PFSK-1 (cell line): ENCODE data around the gene PROX2.

ENCODE experiments used
- FOXP2 ChIP-seq: optimal IDR thresholded peaks from 2 replicates; pipeline ENCODE3; 2011; ENCODE audit warnings: borderline replicate concordance, control low read depth, inconsistent platforms; ENCODE audit not compliant: insufficient read depth; ENCODE audit errors: extremely low read length, extremely low read depth
- POLR2AphosphoS5 ChIP-seq: IDR thresholded peaks from 2 replicates; pipeline ENCODE4 v1.6.1; 2012; ENCODE audit warnings: low read depth, mild to moderate bottlenecking, control low read depth, low read length, moderate library complexity
- REST ChIP-seq, 2 experiments: IDR thresholded peaks; 2 replicates each; pipeline versions ENCODE4 v1.6.1 to v1.8.0; 2011 to 2012; ENCODE audit warnings: low read depth in 2 of 2, low read length in 2 of 2, control low read depth in 1 of 2, inconsistent platforms in 1 of 2, mild to moderate bottlenecking in 1 of 2, moderate library complexity in 1 of 2; ENCODE audit not compliant: insufficient read depth in 1 of 2
- SIN3A ChIP-seq: IDR thresholded peaks from 2 replicates; pipeline ENCODE4 v1.6.1; 2012; ENCODE audit warnings: mild to moderate bottlenecking, low read length, moderate library complexity, borderline replicate concordance; ENCODE audit not compliant: insufficient read depth
- TAF1 ChIP-seq: IDR thresholded peaks from 2 replicates; pipeline ENCODE4 v1.6.1; 2012; ENCODE audit warnings: low read length, control low read depth, borderline replicate concordance; ENCODE audit not compliant: insufficient read depth

PROX2 gene

DNA sequence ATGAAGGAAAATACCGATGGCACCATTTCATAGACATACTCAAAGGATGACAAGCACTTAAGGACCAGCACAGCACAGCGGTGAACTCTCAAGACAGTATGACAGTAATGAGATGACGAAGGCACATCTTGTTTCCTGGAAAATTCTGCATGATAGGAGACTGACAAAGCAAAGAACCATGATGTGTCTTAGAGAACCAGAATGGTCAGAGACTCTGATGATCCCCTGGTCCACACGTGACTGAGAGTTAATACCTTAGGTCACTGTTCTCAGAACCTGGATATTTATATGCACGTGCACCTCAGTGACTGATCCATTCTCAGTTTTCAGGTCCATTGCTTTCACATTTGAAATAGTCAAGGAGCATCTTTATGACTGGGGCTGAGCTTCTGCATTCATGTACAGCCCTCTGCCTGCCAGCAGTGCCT lies 35.3 kb downstream of the PROX2 start:
- no peak for TF ChIP-seq FOXP2
- TF ChIP-seq POLR2AphosphoS5 = no peak
- no peak for TF ChIP-seq SIN3A
- TF ChIP-seq REST (IDR thresholded peaks at IDR 0.05; ENCODE audit: insufficient read depth in 1 of 2, low read depth in 2 of 2, low read length in 2 of 2) = no peak
- TF ChIP-seq TAF1 = no peak

GRCh38 chr14:74838166-74838565 lies 37.8 kb downstream of the PROX2 start:
- no peak for TF ChIP-seq TAF1
- no peak for TF ChIP-seq SIN3A
- no peak for TF ChIP-seq POLR2AphosphoS5
- no peak for TF ChIP-seq FOXP2
- TF ChIP-seq REST (IDR thresholded peaks at IDR 0.05; ENCODE audit: insufficient read depth in 1 of 2, low read depth in 2 of 2, low read length in 2 of 2) = no peak

DNA sequence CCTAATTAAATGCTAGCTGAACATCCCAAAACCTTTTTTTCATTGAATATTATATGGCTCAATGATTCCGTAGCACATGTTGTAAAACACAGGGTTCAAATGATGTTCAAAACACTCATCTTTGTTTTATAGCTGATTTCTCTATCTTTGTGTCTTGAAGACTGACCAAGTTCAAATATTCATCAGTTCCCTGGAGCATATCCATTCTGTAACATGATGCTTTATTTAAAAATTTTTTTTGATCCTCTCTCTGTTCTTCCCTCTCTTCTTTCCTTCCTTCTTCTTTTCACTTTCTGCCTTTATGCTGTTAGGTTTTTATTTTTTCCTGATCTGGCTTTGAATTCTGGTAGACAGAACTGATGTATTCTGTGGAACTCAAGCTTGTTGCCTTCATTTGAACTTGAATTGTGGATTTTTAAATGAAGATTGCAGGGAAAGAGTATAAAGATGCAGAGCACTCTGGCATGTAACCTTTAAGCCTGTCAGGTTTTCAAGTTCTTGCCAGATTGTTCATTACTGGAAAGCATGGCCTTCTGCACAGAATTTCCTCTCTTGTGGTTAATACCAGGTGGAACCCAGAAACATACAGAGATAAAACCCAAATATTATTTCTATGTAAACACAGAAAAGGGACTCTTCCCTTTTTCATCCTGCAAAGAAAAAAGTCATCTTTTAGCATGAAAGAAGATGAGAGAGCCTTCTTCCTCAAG lies 39.5 kb downstream of the PROX2 start:
- TF ChIP-seq FOXP2 (no peak), TAF1 (no peak), POLR2AphosphoS5 (no peak), SIN3A (no peak), REST (IDR thresholded peaks at IDR 0.05; ENCODE audit: insufficient read depth in 1 of 2, low read depth in 2 of 2, low read length in 2 of 2) (no peak)

- TF ChIP-seq REST (IDR thresholded peaks at IDR 0.05; ENCODE audit: insufficient read depth in 1 of 2, low read depth in 2 of 2, low read length in 2 of 2) (no peak), FOXP2 (no peak), POLR2AphosphoS5 (no peak), SIN3A (no peak), TAF1 (no peak)
These were observed 40.2 kb downstream of the PROX2 start for GRCh38 chr14:74835645-74836250.
